ENCODE results near the gene FAM228B.
"Not testable (repeated sequence)": the region's sequence is repeated elsewhere in the genome, so short reads cannot be mapped to it uniquely, and the experiment has no call there.

FAM228B gene

DNA sequence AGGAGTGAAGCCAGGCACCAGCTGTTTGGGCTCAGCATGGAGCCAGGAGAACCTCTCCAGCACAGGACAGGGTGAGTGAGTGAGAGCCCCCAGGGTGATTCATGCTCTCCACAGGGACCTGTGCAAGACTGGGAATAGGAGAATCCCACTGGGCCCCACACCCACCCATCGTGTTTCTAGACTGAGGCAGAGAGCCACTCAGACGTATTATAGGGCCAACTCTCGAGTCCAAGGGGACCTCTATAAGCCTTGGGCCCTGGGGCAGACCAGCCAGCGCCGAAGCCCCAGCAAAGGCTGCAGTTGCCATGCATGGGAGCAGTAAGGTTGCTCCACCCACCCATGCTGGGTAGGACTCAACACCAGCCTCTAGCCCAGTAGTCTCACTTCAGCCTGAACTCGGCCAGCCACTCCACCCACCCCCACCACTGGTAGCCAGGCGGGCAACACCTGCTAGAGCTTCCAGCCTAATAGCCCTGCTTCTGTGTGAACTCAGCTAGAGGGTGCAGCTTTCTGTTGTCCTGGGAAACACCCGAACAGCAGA, 19.1 kb upstream of the FAM228B start:
- DNase-seq, result no peak

GRCh38 chr2:24104906-24105305, 18.4 kb upstream of the FAM228B start:
- DNase-seq, result no peak

DNA sequence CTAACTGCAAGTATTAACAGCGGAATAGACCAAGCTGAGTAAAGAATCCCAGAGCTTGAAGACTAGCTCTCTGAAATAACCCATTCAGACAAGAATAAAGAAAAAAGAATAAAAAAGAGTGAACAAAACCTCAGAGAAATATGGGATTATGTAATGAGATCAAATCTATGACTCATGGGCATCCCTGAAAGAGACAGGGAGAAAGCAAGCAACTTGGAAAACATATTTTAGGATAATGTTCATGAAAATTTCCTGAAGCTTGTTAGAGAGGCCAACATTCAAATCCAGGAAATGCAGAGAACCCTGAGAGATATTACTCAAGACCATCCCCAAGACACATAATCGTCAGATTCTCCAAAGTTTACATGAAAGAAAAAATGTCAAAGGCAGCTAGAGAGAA, 17.5 kb upstream of the FAM228B start:
- DNase-seq, result no peak

GRCh38 chr2:24106786-24107185, 16.5 kb upstream of the FAM228B start:
- DNase-seq, result no peak

DNA sequence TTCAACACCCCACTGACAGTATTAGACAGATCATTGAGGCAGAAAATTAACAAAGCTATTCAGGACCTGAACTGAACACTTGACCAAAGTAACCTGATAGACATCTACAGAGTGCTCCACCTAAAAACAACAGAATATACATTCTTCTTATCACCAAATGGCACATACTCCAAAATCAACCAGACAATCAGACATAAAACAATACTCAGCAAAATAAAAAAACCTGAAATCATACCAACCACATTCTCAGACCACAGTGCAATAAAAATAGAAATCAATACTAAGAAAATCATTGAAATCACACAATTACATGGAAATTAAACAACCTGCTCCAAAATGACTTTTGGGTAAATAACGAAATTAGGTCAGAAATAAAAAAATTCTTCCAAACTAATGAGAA, 15.9 kb upstream of the FAM228B start:
- no peak for DNase-seq

GRCh38 chr2:24109431-24109830, 13.8 kb upstream of the FAM228B start:
- DNase-seq, result not testable (repeated sequence)

- no peak for DNase-seq
Observed at GRCh38 chr2:24110660-24111303, 12.5 kb upstream of the FAM228B start.

DNA sequence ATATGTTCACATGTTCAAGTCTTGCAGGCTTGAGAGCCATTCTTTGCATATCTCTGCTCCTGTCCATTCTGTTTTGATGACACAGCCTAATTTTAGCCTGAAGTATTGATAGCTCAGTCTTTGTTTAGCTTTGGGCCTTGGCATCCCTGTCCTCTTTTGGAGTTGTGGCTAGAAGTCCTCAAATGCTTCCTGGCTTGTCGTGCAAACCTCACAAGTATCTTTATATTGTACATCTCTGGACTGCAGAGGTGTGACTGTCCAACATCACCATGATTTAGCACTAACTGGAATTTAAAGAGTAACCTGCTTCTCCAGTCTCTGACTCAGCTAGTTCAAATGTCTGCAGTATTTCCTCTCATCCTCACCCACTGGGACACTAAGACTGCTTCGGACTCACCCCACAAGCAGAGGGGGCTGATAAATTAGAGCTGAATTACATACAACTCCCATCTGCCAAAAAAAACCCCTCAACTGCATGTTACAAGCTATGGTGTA, 11.8 kb upstream of the FAM228B start:
- DNase-seq, result no peak

DNA sequence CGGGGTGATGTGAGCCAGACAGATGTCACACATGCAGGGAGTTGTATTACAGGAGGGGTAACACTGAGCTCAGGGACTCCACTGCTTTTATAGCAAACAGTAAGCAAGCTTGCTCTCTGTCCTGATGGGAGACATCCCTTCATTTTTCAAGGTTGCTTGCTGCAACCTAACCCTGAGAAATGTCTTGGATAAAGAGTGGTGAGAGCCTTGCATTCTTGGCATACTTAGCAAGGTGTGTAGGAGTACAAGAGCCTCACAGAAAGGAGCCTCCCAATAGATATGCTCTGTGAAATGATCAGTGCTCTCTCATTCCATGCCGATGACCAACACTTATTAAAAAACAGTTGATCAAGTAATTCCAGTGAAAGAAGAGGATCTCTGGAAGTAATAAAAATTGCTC, 8.2 kb upstream of the FAM228B start:
- DNase-seq, result no peak

DNA sequence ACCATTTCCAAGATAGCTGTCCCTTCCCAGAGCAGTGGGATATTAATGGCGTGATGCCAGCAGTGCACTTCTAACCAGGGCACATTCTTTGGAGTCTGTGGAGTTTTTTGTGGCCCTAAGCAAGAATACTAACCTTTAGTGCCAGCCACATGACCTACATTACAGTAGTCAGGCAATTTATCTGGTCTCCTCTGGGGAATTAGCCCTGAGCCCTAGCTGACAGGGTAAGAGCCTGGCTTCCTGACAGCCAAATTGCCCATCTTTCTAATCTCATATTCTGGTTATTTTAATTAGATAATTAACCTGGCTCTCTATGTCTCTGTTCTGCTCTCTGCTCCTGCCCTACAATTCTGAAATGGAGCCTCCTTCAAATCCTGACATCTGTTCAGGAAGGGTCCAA, 5.4 kb upstream of the FAM228B start:
- DNase-seq, result no peak

- DNase-seq, result no peak
Observed at GRCh38 chr2:24121066-24121465, 2.2 kb upstream of the FAM228B start.

DNA sequence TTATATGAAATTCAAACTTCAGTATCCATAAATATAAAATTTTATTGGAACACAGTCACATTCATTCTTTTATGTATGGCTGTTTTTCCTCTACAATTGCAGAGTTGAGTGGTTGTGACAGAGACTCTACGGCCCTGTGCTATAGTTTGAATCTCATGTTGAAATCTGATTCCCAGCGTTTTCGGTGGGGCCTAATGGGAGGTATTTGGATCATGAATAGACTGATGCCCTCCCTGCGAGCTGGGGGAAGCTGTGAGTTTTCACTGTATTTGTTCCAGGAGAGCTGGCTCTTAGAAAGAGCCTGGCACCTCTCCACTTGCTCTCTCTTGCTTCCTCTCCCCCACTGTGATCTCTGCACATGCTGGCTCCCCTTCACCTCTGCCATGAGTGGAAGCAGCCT, 1.8 kb upstream of the FAM228B start:
- no peak for DNase-seq

- no peak for DNase-seq
Observed at GRCh38 chr2:24122366-24123194, 689 bp upstream of the FAM228B start.

GRCh38 chr2:24123922-24124580, 782 bp downstream of the FAM228B start:
- DNase-seq, result no peak

GRCh38 chr2:24125956-24126355, 2.7 kb downstream of the FAM228B start:
- DNase-seq, result no peak

GRCh38 chr2:24132543-24132942, 9.3 kb downstream of the FAM228B start:
- DNase-seq, result no peak

DNA sequence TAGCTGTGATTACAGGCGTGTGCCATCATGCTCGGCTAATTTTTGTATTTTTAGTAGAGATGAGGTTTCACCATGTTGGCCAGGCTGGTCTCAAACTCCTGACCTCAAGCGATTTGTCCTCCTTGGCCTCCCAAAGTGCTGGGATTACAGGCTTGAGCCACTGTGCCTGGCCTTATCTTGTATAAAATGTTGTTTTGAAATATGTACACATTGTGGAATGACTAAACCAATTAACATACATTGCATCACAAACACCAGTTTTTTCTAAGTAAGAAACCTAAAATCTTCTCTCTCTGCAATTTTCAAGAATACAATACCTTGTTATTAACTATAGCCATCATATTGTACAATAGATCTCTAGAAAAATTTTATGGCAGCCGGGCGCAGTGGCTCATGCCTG, 17.0 kb downstream of the FAM228B start:
- DNase-seq, result not testable (repeated sequence)

GRCh38 chr2:24147364-24147763, 24.1 kb downstream of the FAM228B start:
- DNase-seq, result no peak

- DNase-seq, result no peak
Observed at GRCh38 chr2:24152413-24153197, 29.3 kb downstream of the FAM228B start.

GRCh38 chr2:24153478-24153877, 30.2 kb downstream of the FAM228B start:
- DNase-seq, result no peak

DNA sequence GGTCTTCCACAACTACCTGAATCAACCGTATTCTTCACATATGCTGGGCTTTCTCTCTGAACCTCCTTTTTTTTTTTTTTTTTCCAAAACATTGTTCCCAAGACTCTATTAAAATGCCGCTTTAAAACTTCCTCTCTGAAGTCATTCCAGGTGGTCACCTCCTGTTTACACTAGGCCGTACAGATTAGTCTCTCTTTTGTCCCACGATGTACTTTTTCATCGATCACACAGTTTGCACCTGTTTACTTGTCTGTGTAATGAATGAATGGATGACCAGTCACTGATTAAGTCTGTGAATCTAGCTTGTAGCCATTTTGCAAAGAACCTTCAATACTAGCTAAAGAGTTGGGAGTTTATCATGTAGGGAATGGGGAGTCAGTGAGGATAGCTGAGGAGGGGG, 34.9 kb downstream of the FAM228B start:
- no peak for DNase-seq

- no peak for DNase-seq
Observed at GRCh38 chr2:24159708-24160107, 36.4 kb downstream of the FAM228B start.

- DNase-seq, result no peak
Observed at GRCh38 chr2:24160761-24161160, 37.5 kb downstream of the FAM228B start.

All from effector CD8-positive, alpha-beta T cell (primary cell).